ENCODE results near the gene SUMO2.
"Not testable (repeated sequence)": the region's sequence is repeated elsewhere in the genome, so short reads cannot be mapped to it uniquely, and the experiment has no call there.

SUMO2 gene

DNA sequence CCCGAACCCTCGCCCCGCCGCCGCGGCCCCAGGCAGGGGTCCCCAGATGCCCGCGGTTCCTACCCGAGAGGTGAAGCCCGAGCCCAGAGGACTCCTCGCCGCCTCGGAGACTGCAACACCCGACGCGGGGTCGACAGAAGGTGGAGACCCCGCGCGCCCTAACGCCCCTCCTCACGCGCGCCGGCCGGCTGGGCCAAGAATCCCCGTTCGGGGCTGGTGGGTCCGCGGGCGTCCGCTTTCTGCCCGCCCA, 515 bp downstream of the SUMO2 start:
- in situ Hi-C loops (cut with MboI; ENCODE audit: low sequenced_read_pairs): no loop called here

DNA sequence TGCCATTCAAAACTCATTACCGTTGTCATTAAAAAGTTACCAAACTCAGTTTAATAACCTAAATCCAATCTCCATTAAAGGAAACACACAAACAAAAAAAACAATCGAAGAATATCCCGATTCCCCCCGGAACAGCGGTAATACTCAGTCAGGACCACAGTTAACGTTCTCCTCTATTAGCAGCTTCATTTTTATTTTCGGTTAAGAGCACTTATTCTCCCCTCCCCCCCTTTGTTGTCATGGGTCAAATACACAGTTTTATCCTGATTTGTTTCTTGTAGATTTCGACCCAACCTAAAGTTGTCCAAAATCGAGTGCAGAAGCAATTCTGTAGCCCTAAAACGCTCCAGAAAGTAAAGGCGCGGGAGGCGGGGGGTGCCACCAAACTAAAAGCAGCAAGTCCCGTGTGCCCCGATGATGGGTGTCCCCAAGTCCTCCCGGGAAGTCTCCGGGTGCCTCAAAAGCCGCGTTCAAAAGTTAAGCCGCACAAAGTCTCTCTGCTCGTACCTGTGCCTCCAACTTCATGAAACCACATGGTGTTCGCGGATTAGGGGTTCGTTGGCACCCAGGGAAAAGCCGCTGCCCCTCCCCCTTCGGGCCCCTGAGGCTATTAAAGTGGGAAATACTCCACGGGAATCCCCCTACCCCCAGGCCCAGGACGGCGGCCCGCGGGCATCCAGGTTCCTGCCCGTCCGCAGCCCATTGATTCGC, 996 bp downstream of the SUMO2 start:
- in situ Hi-C loops (cut with MboI; ENCODE audit: low sequenced_read_pairs): no loop called here

DNA sequence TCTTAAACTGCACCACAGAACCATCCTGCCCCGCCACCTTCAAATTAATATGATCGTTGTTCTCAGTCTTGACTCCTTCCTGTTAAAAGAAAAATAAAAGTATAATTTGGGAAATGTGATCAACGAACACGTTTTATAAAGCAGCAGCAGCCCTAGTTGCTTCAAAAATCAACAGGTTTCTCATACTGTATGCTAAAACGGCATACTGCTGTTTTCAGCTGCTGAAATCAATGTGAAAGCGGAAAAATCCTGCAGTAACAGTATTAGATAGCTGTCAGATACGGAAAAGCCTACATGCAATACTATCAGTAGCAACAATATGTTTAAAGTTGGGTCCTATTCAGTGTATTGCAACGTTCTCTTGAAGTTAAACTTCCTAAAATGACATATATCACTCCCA, 1.6 kb downstream of the SUMO2 start:
- in situ Hi-C loops (cut with MboI; ENCODE audit: low sequenced_read_pairs): no loop called here

DNA sequence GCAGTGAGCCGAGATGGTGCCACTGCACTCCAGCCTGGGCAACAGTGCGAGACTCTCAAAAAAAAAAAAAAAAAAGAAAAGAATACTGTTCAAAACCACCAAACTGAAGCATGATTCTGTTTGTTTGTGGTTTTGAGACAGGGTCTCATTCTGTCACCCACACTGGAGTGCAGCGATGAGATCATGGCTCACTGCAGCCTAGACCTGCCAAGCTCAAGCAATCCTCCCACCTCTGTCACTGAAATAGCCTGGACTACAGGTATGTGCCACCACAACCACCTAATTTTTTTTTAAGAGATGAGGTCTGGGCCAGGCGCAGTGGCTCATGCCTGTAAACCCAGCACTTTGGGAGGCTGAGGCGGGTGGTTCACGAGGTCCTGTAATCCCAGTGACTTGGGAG, 4.3 kb downstream of the SUMO2 start:
- in situ Hi-C loops (cut with MboI; ENCODE audit: low sequenced_read_pairs): no loop called here

DNA sequence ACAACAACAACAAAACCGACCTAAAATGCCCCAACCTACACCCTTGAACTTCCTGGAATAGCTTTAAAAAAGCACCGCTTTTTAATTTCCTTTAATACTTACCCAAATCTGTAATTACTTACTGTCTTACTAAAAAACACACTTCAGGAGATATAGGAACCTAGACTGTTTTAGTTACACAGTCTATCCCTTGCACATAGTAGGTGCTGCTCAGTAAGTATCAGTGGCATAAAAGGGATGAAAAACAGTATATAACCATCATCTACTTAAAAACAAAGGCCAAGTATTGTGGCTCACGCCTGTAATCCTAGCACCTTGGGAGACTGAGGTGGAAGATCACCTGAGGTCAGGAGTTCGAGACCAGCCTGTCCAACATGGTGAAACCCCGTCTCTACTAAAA, 6.1 kb downstream of the SUMO2 start:
- in situ Hi-C loops (cut with MboI; ENCODE audit: low sequenced_read_pairs): no loop called here

DNA sequence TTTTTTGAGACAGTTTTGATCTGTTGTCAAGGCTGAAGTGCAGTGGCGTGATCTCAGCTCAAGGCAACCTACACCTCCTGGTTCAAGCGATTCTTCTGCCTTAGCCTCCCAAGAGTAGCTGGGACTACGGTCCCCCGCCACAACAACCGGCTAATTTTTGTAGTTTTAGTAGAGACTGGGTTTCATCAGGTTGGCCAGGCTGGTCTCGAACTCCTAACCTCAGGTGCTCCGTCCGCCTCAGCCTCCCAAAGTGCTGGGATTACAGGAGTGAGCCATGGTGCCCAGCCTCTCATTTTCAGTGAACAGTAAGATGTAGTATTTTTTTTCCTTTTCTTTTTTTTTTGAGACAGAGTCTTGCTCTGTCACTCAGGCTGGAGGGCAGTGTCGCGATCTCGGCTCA, 7.8 kb downstream of the SUMO2 start:
- in situ Hi-C loops (cut with MboI; ENCODE audit: low sequenced_read_pairs): no loop called here

DNA sequence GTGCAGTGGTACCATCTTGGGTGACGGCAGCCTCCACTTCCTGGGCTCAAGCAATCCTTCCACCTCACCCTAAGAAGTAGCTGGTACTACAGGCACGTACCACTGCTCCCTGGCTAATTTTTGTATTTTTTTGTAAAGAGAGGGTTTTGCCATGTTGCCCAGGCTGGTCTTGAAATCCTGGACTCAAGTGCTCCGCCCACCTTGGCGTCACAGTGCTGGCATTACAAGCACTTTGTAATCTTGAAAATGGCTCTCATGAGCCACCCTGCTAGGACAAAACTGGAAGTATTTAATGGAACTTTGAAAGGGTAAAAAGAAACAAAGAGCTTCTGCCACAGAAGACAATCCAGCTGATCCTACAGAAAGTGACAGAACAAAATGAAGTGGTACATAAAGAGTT, 9.2 kb downstream of the SUMO2 start:
- in situ Hi-C loops (cut with MboI; ENCODE audit: low sequenced_read_pairs): no loop called here

DNA sequence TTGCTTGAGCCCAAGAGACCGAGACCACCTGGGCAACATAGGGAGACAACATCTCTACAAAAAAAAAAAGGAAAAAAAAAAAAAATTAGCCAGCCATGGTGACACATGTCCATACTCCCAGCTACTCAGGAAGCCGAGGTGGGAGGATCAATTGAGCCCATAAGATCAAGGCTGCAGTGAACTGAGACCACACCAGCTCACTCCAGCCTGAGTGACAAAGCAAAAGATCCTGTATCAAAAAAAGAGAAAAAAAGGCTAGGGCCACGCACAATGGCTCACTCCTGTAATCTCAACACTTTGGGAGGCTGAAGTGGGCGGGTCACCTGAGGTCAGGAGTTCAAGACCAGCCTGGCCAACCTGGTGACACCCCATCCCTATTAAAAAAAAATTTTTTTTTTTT, 13.8 kb downstream of the SUMO2 start:
- in situ Hi-C loops (cut with MboI; ENCODE audit: low sequenced_read_pairs): no loop called here

DNA sequence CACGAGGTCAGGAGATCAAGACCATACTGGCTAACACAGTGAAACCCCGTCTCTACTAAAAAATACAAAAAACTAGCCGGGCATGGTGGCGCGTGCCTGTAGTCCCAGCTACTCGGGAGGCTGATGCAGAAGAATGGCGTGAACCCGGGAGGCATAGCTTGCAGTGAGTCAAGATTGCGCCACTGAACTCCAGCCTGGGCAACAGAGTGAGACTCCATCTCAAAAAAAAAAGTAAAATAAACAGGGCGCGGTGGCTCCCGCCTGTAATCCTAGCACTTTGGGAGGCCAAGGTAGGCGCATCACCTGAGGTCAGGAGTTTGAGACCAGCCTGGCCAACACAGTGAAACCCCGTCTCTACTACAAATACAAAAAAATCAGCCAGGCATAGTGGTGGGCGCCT, 18.2 kb downstream of the SUMO2 start:
- in situ Hi-C loops (cut with MboI; ENCODE audit: low sequenced_read_pairs): not testable (repeated sequence)

DNA sequence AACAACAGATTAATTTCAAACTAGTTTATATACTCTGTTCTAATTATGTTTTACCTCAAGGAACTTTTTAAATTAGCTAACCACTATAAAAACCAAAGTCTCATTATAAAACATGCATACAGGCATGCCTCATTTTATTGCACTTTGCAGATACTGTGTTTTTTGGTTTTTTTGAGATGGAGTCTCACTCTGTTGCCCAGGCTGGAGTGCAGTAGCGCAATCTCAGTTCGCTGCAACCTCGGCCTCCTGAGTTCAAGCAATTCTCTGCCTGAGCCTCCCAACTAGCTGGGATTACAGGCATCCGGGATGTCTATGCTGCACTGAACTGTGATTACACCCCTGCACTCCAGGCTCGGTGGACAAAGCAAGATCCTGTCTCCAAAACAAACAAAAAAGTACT, 19.7 kb downstream of the SUMO2 start:
- in situ Hi-C loops (cut with MboI; ENCODE audit: low sequenced_read_pairs): no loop called here

DNA sequence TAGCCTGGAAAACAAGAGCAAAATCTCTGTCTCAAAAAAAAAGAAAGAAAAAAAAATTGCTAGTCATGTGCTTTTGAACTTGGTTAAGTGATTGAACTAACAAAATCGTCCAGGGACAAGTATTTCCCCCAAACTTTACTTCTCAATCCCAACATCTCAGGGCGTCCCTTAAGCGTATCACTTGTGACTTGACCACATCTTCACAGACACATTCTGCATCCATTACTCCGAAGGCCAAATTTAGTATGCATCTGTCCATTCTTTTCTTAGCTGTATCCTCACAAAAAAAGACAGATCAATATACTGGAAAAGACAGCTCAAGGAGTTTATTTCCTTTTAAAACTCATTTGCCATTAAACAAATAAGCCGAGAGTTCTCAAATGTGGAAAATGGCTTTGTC, 22.5 kb downstream of the SUMO2 start:
- in situ Hi-C loops (cut with MboI; ENCODE audit: low sequenced_read_pairs): no loop called here

DNA sequence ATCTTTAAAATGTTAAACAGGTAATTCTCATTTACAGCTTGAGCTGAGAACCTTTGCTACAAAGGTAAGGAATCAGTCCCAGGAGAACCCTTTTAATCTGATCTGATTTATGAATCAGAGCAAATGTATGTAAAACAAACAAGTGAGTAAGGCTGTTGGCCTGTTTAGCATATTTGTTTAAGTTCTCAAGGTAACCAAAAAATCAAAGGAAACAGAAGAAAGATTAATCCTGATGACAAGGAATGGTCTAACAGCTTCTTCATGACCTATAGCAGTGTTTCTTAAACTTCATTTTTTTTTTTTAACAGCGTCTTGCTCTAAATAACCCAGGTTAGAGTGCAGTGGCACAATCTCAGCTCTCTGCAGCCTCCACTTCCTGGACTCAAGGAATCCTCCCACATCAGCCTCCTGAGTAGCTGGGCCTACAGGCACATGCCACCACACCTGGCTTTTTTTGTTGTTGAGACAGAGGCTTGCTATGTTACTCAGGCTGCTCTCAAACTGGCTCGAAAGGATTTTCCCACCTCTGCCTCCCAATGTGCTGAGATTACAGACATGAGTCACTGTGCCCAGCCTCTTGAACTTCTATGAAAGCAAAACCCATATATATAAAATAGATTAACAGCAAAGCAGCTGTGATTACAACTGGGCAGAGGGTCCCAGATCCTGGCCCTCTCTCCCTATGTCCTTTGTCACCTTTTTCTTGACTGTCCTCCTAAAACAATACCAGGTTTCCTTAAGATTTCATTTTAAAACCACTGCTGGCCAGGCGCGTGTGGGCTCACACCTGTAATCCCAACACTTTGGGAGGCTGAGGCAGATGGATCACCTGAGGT, 23.3 kb downstream of the SUMO2 start:
- in situ Hi-C loops (cut with MboI; ENCODE audit: low sequenced_read_pairs): no loop called here

DNA sequence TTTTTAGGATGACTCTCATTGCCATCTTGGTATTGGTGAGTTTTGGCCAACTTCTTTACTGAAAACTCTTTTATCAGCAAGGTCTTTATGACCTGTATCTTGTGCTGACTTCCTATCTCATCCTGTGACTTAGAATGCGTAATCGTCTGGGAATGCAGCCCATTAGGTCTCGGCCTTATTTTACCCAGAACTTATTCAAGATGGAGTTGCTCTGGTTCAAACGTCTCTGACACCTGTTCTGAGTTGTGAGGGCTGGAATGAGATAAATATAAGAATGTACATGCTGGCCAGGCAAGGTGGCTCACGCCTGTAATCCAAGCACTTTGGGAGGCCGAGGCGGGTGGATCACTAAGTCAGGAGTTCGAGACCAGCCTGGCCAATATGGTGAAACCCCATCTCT, 24.3 kb downstream of the SUMO2 start:
- in situ Hi-C loops (cut with MboI; ENCODE audit: low sequenced_read_pairs): not testable (repeated sequence)

DNA sequence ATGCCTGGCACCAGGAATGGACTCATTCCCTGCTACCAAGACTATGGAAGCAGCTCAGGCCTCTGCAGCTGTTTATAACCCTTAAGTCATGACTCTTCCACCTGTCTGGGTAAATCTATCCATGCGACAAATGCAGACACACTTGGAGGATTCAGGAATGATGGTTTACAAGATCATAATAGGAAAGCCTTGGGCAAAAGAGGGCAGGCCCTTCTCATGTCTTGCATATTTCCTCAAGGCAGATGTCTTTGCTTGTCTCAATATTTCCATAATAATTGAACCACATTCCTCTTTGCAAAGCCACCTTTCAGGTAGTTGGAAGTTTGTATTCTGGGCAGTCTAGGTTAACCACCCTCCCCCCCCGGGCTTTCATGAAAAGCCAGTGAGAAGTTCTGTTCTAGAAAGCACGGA, 27.6 kb downstream of the SUMO2 start:
- in situ Hi-C loops (cut with MboI; ENCODE audit: low sequenced_read_pairs): no loop called here

DNA sequence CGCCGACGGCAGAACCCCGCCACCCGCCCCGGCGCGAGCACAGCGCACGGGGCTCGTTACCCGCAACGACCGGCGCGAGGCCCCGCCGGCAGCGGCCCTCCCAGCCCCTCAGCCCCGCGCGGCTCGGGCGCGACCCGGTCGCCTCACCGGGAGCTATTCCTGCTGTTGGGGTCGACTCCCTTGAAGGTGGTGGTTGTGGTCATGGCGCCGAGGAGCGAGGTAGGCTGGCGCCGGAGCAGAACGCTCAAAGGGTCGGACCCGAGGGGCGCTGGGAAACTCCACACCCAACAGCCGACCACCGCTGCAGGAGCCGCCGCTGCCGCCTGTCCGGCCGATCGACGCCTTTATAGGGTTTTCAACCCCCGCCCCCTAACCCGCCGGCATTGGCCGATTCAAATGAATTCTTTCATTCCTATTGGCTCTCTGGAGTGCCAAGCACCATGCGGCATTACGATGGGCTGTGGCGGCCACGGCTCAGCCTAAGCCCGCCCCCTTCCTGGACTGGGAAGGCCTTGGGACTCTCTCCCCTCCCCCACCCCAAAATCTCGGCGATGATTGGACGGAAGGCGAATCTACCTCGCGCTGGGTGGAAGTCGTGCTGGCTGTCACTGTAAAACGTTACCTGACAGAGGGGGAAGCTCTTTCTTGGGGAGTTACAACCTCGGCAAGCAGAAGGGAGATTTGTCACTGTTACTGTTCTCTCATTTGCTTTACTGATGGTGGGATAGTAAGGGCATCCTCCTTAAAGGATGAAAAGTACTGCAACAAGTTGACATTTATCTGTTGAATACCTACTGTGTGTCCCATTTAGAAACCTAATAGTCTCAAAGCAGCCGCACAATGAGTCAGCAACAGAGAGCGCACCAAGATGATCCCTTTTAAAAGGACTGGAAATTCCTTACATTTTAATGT, 28.3 kb downstream of the SUMO2 start, which contains the start of gene JPT1:
Gene JPT1 (minus strand): TSS at position 318 of the 912 bp plus-strand sequence. CDS start 115 bp downstream, at position 203.
- in situ Hi-C loops (cut with MboI; ENCODE audit: low sequenced_read_pairs): no loop called here

DNA sequence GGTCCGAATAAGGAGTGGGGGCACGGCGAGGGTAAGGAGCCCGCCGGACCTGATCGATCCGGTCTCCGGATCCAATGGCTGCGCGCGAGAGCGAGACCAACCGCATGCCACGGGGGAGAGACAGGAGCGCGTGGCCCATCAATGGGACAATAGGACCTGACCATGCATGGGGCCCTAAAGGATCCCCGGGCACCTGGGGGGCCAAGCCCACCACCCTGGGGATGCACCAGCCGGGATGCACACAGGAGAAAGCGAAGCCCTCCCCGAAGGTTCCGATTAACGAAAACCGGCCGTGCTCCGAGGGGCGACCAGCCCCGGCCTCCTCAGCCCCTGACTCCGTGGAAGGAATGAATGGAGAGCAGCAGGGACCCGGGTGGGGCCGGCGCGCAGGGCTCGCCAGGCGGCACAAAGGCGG, 29.0 kb downstream of the SUMO2 start:
- in situ Hi-C loops (cut with MboI; ENCODE audit: low sequenced_read_pairs): no loop called here

DNA sequence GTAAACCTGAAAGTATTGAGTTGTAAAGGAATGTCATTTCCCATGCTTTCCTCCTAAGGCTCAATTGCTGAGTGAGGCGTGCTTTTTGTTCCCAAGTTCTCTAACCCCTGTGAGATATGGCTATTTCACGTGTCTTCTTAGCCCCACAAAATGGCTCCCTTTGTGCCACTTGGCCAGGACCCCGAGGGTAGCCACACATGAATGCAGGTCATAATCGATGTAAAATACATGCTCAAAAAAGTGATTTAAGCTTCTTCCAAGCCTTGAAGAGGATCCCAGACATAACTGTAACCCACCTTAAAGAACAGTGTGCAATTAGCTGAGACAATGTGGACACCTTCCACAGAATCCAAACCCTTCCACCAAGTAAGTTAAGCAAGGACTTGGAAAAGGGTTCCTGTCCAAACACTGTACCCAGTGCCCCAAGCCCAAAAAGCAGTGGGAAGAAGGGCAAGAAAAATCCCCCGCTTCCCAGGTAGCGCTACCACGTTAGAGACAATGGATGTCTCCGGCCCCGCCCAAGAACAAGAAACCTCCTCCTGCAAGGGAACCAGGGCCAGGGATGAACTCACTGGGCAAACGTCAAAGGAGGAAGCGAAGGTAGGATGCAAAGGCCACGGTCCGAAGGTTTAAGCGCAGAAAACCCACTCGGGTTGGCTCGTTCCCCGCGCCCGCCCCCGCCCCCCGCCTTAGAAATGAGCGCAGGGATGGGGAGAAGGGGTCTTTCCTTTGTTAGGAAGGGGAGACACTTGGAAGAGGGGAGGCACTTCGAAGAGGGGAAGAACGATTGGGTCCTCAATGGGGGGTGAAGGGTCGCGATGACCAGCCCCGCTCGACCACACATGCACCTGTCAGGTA, 29.6 kb downstream of the SUMO2 start:
- in situ Hi-C loops (cut with MboI; ENCODE audit: low sequenced_read_pairs): no loop called here

DNA sequence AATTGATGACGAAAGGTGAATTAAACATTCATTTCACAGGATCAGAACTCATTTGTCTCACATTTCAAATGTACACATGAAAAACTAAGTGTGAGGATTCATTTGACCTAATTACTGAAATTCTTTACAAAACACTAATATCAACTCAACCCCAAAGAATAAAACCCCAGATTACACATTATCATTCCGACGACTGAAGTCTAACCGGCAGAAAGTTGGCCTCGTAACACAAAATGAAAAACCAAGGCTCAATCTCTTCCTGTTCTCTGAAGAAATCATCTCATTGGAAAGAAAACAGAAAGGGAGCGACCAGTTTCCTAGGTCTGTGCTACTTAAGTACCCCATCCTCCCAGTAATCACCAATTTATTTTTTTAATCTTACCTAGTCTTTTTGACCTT, 30.2 kb downstream of the SUMO2 start:
- in situ Hi-C loops (cut with MboI; ENCODE audit: low sequenced_read_pairs): no loop called here

DNA sequence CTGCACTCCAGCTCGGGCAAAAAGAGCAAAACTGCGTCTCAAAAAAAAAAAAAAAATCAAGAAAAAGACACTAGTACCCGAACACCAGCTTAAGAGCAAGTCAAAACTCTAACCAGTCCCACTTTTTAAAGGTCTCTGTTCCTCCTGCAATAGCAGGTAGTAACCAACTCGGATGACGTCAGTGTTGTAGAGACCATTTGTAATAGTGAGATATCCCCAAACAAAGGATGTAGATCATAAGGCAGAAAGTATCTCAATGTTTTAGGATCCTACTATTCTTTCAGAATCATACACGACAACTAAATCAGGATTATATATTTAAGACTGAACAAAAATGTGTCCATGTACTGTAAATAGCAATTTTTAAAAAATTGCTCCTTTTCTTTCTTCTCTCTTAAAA, 30.8 kb downstream of the SUMO2 start:
- in situ Hi-C loops (cut with MboI; ENCODE audit: low sequenced_read_pairs): no loop called here

DNA sequence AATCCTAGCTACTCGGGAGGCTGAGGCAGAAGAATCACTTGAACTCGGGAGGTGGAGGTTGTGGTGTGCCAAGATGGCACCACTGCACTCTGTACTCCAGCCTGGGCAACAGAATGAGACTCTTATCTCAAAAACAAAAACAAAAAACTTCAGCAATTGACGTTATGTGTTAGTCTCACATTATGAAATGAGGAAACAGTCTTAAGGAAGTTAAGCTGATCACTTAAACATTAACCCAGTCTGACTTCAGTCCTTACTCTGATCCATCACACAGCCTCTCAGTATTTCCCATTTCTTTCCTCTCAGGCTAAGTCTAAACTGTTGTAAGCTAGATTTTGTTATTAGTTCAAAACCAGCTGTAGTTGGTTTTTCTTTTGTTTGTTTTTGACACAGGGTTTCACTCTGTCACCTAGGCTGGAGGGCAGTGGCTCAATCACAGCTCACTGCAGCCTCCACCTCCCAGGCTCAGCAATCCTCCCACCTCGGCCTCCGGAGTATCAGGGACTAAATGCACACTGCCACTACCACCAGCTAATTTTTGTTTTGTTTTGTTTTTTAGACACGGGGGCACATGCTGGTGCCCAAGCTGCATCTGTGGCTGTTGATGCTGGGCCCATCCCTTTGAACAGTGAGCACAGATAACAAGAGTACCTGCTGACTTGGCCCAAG, 34.7 kb downstream of the SUMO2 start:
- in situ Hi-C loops (cut with MboI; ENCODE audit: low sequenced_read_pairs): no loop called here
